Measurements from ENCODE around the gene COPE.

DNA sequence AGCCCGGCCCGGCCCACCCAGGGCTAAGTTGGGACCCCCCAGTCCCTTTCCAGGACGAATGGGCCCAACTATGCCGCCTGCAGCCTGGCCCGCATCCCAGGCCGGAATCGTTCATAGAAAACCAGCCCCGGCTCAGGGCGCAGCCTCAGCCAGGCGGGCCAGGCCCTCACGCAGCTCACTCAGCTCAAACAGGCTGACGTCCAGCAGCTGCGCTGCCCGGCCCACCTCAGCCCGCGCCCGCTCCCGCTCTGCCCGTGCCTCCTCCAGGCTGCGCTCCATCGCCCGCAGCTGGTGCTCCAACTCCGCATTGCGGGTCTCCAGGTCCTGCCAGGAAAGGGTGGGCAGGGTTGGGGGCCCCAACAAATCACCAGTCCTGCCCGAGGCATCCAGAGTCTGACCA, 10.1 kb upstream of the COPE start:
- TF ChIP-seq POLR2AphosphoS5 (IDR thresholded peaks at IDR 0.05) (no peak), CTCF (IDR thresholded peaks at IDR 0.05; ENCODE audit: poor library complexity, severe bottlenecking) (no peak)
